HG03097 (cell line): Measurements from ENCODE around the gene OR14A16.

Source experiments
- ATAC-seq: cut with Tn5 transposase; IDR thresholded peaks from one replicate; pipeline ENCODE4 v1.9.1; 2021; ENCODE audit not compliant: unreplicated experiment, low FRiP score

OR14A16 gene

GRCh38 chr1:247797518-247797917 is 26.4 kb downstream of the OR14A16 start:
- ATAC-seq: no peak

DNA sequence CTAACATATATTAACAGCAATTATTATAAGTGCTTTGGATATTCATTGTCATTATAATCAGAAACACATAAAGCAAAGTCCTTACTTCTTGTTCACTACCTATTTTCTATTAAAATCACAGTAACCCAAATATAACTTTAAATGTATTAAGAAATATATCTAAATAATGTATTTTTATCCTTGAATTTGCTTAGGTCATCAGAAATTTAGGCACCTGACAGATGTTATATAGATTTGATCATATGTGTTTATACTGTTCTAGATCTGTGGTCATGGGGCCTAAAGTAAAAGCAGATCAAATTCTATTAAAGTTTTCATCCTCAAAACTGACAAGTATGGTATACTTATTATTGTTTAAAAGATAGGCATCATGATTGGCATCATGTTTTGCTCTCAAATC is 54.3 kb downstream of the OR14A16 start:
- ATAC-seq: no peak
